ENCODE measurements around the gene ACTN2.

- no peak for TF ChIP-seq CTCF (conservative IDR thresholded peaks at IDR 0.05 in 1 of 2, IDR thresholded peaks at IDR 0.05 in 1 of 2; ENCODE audit: low read depth in 1 of 2, low read length in 2 of 2)
- no peak for TF ChIP-seq EZH2 (IDR thresholded peaks at IDR 0.05; ENCODE audit: low read length, missing control alignments)
Measured at GRCh38 chr1:236724506-236724905, 38.2 kb downstream of the ACTN2 start.
